Gastroesophageal sphincter (tissue), 3 donors: ENCODE data around the gene CRYGN.

Experiments used
- CTCF ChIP-seq, 4 experiments: fragments of 200-600 bp in 2 of 4; fragments of 450-650 bp in 2 of 4; sonication (generic) in 1 of 4; IDR thresholded peaks; one replicate each; pipeline ENCODE4 v1.5.1; 2017 to 2019; ENCODE audit warnings: antibody characterized with exemption in 4 of 4, mild to moderate bottlenecking in 2 of 4, moderate library complexity in 2 of 4
- POLR2A ChIP-seq, 2 donors: fragments of 450-650 bp; IDR thresholded peaks; one replicate each; pipeline ENCODE4 v1.6.1; 2017; ENCODE audit warnings: antibody characterized with exemption in 2 of 2, mild to moderate bottlenecking in 2 of 2, moderate library complexity in 1 of 2

GRCh38 chr7:151444632-151445031, 4.7 kb upstream of the CRYGN start:
- no peak for TF ChIP-seq POLR2A (IDR thresholded peaks at IDR 0.05)
- TF ChIP-seq CTCF (IDR thresholded peaks at IDR 0.05) = no peak
